WTC11 (cell line): Measurements from ENCODE around the gene PRKN.

Experiments
- JUN ChIP-seq: sonication (generic); formaldehyde crosslinking; IDR thresholded peaks from 2 replicates; pipeline ENCODE4 v1.8.0; 2023; ENCODE audit warnings: mild to moderate bottlenecking, missing genetic modification reagents
- MAX ChIP-seq: sonication (generic); formaldehyde crosslinking; IDR thresholded peaks from 2 replicates; pipeline ENCODE4 v1.8.0; 2022; ENCODE audit warnings: mild to moderate bottlenecking, missing genetic modification reagents
- NR2C2 ChIP-seq: sonication (generic); formaldehyde crosslinking; IDR thresholded peaks from 2 replicates; pipeline ENCODE4 v1.8.0; 2022; ENCODE audit warnings: mild to moderate bottlenecking, missing genetic modification reagents
- SP1 ChIP-seq: sonication (generic); formaldehyde crosslinking; conservative IDR thresholded peaks from 2 replicates; pipeline ENCODE4 v1.8.1; 2022; ENCODE audit warnings: missing genetic modification reagents
- TEAD4 ChIP-seq: sonication (generic); formaldehyde crosslinking; IDR thresholded peaks from 2 replicates; pipeline ENCODE4 v1.8.0; 2022; ENCODE audit warnings: mild to moderate bottlenecking, missing genetic modification reagents
- ZNF121 ChIP-seq: sonication (generic); formaldehyde crosslinking; IDR thresholded peaks from 2 replicates; pipeline ENCODE4 v1.8.0; 2023; ENCODE audit warnings: missing genetic modification reagents
- TF ChIP-seq, protein P1 (sequence below): fragments of 200-600 bp; IDR thresholded peaks from 2 replicates; pipeline ENCODE4 v1.8.0; 2022; ENCODE audit warnings: antibody characterized with exemption
- TF ChIP-seq, protein P2 (sequence below): sonication (generic); formaldehyde crosslinking; IDR thresholded peaks from 2 replicates; pipeline ENCODE4 v1.8.1; 2022; ENCODE audit warnings: low read depth, missing genetic modification reagents, borderline replicate concordance

DNA sequence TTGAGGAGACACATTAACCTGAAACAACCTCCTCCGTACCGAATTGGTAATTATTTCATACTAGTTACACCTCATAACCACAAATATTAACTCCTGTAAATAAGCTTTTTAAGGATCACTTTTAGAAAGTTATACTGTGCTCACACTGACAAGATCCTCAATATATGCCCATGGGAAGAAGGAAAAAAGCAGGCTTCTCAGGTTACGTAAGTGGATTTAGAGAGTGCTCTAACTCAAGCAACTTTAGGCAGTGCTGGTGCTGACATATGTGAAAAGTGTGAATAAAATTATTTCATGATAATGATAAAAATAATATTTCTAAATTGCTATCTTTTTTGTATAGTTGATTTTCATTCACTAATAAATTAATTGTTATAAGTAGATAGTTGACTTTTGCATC, 76.1 kb downstream of the PRKN start:
- no peak for TF ChIP-seq TEAD4
- TF ChIP-seq, protein P1, sequence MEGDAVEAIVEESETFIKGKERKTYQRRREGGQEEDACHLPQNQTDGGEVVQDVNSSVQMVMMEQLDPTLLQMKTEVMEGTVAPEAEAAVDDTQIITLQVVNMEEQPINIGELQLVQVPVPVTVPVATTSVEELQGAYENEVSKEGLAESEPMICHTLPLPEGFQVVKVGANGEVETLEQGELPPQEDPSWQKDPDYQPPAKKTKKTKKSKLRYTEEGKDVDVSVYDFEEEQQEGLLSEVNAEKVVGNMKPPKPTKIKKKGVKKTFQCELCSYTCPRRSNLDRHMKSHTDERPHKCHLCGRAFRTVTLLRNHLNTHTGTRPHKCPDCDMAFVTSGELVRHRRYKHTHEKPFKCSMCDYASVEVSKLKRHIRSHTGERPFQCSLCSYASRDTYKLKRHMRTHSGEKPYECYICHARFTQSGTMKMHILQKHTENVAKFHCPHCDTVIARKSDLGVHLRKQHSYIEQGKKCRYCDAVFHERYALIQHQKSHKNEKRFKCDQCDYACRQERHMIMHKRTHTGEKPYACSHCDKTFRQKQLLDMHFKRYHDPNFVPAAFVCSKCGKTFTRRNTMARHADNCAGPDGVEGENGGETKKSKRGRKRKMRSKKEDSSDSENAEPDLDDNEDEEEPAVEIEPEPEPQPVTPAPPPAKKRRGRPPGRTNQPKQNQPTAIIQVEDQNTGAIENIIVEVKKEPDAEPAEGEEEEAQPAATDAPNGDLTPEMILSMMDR = no peak
- no peak for TF ChIP-seq JUN (CRISPR knock-in tag)
- no peak for TF ChIP-seq SP1 (CRISPR knock-in tag)
- TF ChIP-seq, protein P2, sequence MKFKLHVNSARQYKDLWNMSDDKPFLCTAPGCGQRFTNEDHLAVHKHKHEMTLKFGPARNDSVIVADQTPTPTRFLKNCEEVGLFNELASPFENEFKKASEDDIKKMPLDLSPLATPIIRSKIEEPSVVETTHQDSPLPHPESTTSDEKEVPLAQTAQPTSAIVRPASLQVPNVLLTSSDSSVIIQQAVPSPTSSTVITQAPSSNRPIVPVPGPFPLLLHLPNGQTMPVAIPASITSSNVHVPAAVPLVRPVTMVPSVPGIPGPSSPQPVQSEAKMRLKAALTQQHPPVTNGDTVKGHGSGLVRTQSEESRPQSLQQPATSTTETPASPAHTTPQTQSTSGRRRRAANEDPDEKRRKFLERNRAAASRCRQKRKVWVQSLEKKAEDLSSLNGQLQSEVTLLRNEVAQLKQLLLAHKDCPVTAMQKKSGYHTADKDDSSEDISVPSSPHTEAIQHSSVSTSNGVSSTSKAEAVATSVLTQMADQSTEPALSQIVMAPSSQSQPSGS = no peak
- TF ChIP-seq ZNF121 = no peak
- TF ChIP-seq NR2C2 (CRISPR knock-in tag) = no peak
- no peak for TF ChIP-seq MAX
